Kidney glomerular epithelial cell (primary cell): Measurements from ENCODE around the gene NUAK1.

Source experiments
- DNase-seq: peaks from one replicate; lab custom pipeline; 2025; lab: John Stamatoyannopoulos, UW

The NUAK1 gene

DNA sequence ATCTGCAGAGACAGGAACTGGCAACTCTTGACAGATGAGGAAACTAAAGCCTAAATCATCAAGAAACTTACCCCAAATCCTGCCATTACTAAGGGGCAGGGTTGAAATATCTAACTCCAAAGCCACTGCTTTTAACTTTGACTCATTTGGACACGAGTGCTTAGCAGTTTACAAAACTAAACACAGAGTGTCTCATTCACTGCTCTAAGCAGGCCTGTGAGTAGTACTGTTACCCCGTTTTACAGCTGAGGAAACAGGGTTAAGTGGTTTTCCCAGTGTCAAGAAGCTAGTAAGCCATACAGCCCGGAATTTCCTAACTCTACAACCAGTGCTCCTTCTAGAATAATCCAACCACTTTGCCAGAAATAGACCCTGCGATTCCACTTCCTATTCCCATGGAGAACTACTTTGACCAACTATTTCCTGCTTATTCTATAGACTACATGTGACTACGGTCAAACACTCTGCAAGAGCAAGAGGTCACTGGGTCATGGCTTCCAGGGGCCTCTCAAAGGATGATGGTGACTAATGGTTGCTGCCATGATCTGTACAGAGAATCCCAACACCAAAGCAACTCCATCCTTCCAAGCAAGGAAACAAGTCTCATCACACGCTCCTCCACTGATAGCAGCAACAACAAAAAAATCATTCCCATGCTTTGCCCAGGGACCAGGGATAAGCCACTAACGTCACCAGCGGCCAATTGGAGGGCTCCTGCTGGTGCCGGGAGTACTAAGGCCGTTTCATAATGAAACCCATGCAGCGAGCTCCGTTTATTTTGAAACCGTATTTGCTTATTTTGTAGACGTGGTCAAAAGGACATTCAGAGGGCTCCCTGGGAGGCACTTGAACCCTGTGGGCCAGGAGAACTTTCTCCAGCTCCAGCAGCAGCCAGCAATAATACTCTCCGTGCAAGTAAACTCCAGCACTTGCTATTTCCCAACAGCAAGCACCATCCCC lies 56.3 kb downstream of the NUAK1 start:
- no peak for DNase-seq

- DNase-seq = no peak
Measured at GRCh38 chr12:106081606-106082005, 57.1 kb downstream of the NUAK1 start.

GRCh38 chr12:106080791-106081170 lies 58.0 kb downstream of the NUAK1 start:
- DNase-seq = no peak

DNA sequence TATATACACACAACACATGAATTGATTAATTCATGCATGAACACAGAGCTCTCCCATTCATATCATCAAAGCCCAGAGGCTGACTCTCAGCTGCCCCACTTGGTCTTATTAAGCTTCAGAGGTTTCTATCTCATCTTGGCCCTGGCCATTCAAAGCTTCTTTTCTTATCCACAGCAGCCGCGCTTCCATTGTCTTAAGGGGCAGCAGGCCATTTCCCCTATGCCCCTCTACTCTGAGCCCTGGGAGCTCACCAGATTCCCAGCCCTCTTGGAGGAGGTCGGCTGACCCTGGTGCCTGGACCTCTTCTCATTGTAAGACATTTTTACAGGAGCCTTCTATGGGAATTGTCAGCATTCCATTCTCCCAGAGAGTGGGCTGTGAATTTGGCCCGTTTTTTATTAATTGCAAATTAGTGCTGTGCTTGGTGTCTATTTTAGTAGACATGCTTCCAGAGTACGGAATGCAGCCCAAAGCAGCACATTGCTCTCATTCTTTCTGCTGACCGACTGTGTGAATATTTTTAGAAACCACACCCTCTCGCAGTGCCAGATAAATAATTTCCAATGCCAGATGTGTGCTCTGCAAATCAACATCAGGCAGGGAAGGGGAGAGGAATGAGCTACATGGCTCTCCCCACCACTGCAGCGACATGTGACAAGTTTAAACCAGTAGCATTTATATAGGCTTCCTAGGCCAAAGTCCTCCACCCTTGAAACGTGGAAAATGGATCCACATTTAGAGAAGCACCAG lies 58.5 kb downstream of the NUAK1 start:
- no peak for DNase-seq

GRCh38 chr12:106079148-106079738 lies 59.5 kb downstream of the NUAK1 start:
- DNase-seq = no peak

- DNase-seq = peak; percentile 84
Measured at GRCh38 chr12:106078358-106079010, 60.3 kb downstream of the NUAK1 start.

GRCh38 chr12:106074706-106075392 lies 63.9 kb downstream of the NUAK1 start:
- DNase-seq = peak; percentile 77

- DNase-seq = no peak
Measured at GRCh38 chr12:106074361-106074705, 64.4 kb downstream of the NUAK1 start.

DNA sequence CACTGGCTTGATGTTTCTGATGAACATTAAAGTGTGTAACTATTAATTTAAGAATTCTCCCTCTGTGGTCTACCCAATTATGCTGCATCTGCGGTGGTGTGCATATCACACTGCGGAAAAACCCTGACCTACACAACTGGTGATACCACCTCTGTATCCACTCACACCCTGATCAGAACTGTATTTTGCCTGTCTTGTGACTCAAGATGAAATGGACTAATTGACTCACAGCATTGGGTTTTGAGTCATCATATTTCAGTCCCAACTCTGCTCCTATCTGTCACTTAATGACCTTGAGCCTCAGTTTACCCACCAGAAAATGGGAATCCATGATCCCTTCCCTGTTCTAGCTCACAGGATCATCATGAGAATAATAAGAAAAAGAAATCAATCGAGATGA lies 65.6 kb downstream of the NUAK1 start:
- DNase-seq = no peak

GRCh38 chr12:106072751-106073150 lies 66.0 kb downstream of the NUAK1 start:
- DNase-seq = no peak

GRCh38 chr12:106071686-106072085 lies 67.1 kb downstream of the NUAK1 start:
- DNase-seq = no peak

DNA sequence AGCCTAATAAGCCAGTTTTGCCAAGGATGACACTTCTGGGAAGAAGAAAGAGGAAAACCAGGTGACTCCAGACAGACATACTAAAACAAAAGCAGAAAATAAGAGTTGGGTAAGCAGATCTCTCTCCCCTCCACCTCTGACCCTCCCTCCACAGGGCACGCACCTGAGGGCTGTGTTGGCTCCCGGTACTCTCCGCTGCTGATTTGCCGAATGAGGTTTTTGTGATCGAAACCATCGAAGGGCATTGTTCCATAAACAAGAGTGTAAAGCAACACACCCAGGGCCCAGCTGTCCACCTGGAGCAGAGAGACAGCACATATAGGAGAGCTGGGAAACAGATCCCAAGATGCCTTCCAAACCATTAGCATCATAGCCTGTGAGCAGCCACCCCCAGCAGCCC lies 68.1 kb downstream of the NUAK1 start:
- DNase-seq = no peak

- DNase-seq = no peak
Measured at GRCh38 chr12:106070147-106070546, 68.6 kb downstream of the NUAK1 start.

DNA sequence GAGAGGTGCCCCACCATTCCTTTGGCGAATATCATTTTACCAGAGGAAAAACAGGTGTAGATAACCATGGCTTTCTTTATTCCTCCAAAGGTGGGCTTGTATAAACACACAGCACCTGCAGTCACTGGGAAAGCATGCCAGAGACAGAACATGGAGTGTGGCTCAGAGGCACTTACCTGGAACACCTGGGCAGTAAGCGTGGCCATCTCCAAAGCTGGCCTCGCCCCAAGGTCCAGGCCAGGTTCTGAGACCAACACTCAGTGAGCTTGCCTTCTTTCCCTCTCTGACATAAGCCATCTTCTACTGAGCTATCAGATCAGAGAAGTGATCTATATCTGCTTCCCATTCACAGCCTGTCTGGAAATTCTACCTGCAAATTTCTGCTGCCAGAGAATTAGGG lies 70.5 kb downstream of the NUAK1 start:
- DNase-seq = no peak

- no peak for DNase-seq
Measured at GRCh38 chr12:106067606-106068205, 71.0 kb downstream of the NUAK1 start.

DNA sequence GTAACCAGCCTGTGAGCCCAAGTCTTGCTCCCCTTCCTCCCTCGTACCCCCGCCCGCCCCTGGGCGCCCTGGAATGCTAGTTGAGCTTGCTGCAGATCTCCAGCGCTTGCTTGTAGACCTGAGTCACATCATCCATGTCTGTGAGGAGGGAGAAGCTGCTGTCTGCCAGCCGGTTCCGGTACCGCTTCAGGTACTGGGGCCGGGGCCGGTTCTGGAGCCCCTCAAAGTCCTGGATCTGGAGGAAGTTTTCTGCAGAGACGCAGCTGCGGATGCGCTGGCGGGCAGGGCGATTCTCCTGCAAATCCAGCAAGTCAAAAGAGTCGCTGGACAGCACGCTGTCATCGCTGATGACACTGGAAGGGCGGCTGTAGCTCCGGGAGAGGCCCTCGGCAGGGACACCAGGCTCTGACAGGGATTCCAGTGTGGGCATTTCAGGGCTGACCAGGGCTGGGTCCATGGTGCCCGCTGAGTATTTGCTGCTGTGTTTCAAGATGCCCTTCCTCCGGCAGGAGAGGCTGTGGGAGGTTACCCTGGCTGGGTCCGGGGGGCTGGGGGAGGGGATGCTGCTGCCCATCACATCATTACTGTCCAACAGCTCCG lies 71.9 kb downstream of the NUAK1 start:
- DNase-seq = no peak

DNA sequence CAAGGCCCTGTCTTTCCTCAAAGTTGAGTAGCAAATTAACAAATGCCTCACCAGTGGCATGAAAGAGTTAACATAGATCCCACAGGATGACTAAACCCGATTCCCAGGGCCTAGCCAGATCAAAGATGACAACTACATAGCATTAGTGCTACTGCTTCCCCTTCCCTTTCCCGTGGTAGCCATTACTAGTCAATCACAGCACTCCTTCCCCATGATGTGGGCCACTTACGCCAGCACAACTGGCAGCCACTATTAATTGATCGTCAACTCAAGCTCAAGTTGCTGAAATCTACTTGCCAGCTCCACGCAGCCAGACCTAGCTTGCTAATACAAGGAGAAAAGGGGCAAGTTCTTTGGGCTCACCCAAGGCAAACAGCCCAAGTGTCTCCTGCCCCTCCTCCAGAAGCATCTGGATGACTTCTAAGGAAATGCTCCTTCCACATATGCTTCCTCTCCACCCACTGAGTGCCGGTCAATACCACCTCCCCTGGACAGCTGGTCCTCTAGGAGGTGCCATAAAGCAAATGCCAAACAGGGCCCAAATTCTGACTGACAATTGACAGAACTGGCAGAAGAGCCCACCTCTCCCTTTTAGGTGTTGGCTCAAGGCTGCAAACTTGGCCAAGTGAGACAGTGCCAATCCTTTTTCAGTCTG lies 72.6 kb downstream of the NUAK1 start:
- DNase-seq = no peak

DNA sequence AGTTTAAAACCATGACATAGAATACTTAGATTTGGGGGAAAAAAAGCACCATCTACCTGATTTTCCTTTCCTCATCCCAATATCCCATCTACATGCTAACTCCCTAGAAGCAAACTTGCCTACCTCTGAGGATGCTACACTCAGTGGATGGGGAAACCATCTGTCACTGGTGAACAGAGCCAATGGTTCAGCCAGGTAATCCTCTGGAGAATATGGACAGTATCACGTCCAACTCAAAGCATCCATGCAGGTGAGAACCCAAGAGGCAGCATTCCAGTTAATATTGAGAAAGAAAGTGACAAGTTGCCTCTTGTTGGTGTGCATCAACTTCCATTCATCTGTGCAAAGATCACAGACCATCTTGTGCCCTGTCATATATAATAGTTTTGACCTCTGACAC lies 73.2 kb downstream of the NUAK1 start:
- no peak for DNase-seq

DNA sequence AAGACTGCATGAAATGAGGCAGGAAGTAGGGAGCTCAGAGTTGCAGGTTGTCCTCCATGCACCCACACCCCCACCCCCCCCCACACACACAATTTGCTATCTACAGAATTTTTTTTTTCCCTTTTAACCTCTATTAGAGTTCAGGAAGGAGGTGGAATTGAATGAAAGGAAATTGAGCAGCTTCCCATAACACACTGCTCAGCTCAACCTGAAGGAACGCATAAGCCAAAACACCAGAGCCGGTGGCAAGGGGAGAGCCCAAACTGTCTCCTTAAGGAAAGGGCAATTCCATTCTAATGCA lies 74.1 kb downstream of the NUAK1 start:
- DNase-seq = no peak

DNA sequence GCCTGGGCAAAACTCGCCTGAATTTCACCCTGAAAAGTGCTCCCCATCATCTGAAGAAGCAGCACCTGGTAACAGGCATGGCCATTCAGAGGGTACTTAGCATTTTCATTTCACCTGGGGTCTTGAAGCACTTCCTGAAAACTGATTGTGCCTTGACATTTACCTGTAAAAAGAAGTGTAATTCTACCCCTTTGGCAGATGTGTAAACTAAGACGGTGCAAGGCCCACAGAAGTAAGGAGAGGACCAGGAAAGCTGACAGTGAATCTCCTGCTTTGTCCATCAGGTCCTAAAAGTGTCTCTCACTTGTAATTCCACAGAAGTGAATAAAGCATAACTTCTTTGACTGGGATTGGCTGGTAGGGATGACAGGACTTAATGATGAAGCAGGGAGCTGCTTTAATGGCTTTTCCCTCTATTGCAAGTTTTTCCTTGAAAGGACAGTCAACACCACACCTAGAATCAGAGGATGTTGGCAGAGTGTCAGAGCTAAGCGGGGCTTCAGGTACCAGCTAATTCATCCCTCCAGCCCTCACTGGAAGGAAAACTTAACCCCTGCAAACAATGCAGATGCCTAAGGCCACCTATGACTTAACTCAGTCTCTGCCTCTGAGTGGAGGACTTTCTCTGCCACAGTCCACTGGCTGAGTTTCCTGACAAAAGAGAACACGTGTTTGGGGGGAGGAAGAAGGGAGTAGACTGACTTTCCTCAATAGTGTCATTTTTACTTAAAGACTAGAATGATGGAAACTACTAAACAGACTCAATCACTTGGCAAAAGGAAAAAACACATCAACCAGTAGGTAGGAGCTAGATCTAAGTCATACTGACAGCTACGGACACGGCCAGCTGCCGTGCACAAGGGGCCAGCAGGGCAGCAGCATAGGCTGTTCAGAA lies 74.7 kb downstream of the NUAK1 start:
- DNase-seq = no peak
